NT2/D1 (cell line): ENCODE results near the gene MAGEC3.

Experiments used
- DNase-seq: peaks from one replicate; pipeline ENCODE4 v3.0.0-alpha.2; 2011; ENCODE audit warnings: low read depth, low spot score
- H3K27me3 ChIP-seq: 2 replicates; pipeline ENCODE4 v1.6.0; 2011; ENCODE audit warnings: mild to moderate bottlenecking; ENCODE audit not compliant: insufficient read length, insufficient read depth
- H3K36me3 ChIP-seq: 2 replicates; pipeline ENCODE4 v1.6.1; 2011; ENCODE audit warnings: mild to moderate bottlenecking, low read length, mixed read lengths; ENCODE audit not compliant: insufficient read depth, insufficient read length
- H3K4me1 ChIP-seq: 2 replicates; pipeline ENCODE4 v1.5.1; 2011; ENCODE audit not compliant: insufficient read depth, insufficient read length
- H3K4me3 ChIP-seq: 2 replicates; pipeline ENCODE4 v1.5.1; 2011; ENCODE audit warnings: low read depth; ENCODE audit not compliant: insufficient read length
- H3K9ac ChIP-seq: 2 replicates; pipeline ENCODE4 v1.6.0; 2011; ENCODE audit warnings: low read depth; ENCODE audit not compliant: insufficient read length
- H3K9me3 ChIP-seq: 2 replicates; pipeline ENCODE4 v1.5.1; 2011; ENCODE audit warnings: mild to moderate bottlenecking, low read length; ENCODE audit not compliant: insufficient read depth
- SUZ12 ChIP-seq: IDR thresholded peaks from 2 replicates; pipeline ENCODE4 v1.6.1; 2011; ENCODE audit not compliant: insufficient read length, insufficient read depth; ENCODE audit errors: extremely low read depth
- YY1 ChIP-seq: IDR thresholded peaks from 2 replicates; pipeline ENCODE4 v1.6.1; 2011; ENCODE audit not compliant: insufficient read length, insufficient read depth
- ZNF274 ChIP-seq: IDR thresholded peaks from 2 replicates; pipeline ENCODE4 v1.6.1; 2011; ENCODE audit warnings: mild to moderate bottlenecking, low read depth, low read length

Gene MAGEC3

DNA sequence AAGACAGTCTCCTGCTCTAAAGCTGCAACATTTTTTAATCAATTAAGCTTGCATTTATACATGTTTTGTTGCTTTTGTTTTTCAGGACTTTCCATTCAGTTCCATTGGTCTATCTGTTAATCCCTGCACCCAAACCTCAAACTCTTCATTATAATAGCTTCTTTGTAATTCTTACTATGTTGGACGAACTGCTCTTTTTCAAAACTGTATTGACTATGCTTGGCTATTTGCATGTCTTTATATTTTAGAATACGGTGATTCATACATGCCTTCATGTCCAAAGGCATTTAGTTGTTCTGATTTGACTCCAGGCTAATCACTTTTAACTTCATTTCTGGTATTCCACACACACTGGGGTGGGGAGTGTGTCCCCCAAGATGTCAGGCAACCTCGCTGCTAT is 79.7 kb downstream of the MAGEC3 start:
- TF ChIP-seq ZNF274 (no peak), SUZ12 (no peak)
- Histone ChIP-seq H3K9me3 (no peaks in the 10 kb centered on the region), H3K9ac (no peak overlapping the region), H3K27me3 (no peaks in the 10 kb centered on the region), H3K36me3 (no peaks in the 10 kb centered on the region), H3K4me3 (no peak overlapping the region), H3K4me1 (no peaks in the 10 kb centered on the region)
- no peak for DNase-seq

DNA sequence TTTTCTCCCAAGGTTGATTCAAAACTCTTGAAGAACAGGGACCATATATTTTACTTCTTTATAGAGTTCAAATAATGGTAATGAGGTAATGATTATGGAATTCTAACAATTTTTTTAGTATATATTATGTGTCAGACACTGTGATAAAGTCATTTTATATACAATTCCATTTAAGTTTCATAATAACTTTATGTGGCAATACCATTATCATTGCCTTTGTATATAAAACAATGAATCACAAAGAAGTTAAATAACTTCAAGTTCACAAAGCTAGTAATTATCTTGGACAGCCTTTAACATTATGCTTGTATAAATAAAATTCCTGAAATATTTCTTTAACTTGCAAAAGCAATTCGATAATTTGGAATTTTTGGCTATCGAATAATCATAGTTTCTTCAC is 86.2 kb downstream of the MAGEC3 start:
- Histone ChIP-seq H3K9ac (no peak overlapping the region), H3K36me3 (no peaks in the 10 kb centered on the region), H3K9me3 (no peaks in the 10 kb centered on the region), H3K27me3 (no peaks in the 10 kb centered on the region), H3K4me3 (no peak overlapping the region), H3K4me1 (no peaks in the 10 kb centered on the region)
- no peak for TF ChIP-seq ZNF274
- TF ChIP-seq YY1: no peak
- TF ChIP-seq SUZ12: no peak
- no peak for DNase-seq

DNA sequence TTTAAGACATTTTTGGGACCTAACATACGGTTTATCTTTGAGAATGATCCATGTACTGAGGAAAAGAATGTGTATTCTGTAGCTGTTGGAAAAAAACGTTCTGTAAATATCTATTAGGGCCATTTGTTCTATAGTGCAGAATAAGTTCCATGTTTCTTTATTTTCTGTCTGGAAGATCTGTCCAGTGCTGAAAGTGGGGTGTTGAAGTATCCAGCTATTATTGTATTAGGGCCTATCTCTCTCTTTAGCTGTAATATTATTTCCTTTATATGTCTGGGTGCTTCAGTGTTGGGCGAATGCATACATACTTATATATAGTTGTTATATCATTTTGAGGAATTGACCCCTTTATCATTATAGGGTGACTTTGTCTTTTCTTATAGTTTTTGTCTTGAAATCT is 90.3 kb downstream of the MAGEC3 start:
- Histone ChIP-seq H3K4me3 (no peak overlapping the region), H3K4me1 (no peaks in the 10 kb centered on the region), H3K36me3 (no peaks in the 10 kb centered on the region), H3K9ac (no peak overlapping the region), H3K9me3 (no peaks in the 10 kb centered on the region), H3K27me3 (no peaks in the 10 kb centered on the region)
- no peak for DNase-seq
- TF ChIP-seq SUZ12: no peak

DNA sequence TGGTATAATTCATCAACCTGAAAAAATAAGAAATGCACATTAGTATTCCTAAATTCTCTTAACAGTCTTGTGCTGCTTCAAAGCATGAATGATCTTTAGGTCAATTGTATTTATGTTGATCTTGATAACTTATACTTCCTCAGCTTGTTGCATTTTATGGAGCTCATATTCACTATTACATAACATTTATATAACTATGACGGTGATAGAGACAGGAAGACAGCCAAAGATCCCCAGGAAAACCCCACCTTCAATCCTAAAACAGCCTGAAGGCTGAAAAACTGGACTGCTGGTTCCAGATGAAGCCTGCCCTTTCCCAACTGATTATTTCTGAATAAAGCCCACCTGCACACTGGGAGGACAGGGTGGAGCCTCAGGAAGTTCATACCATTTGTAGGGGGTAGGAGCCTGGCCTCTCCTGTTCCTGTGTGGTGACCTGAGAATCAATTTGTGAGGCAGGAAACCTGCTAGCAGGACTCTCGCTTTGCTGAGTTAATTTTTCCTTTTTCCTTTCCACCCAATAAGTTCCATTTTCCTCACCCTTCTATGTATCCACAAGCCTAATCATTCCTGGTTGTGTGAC is 96.0 kb downstream of the MAGEC3 start:
- H3K4me1 ChIP-seq: no peaks in the 10 kb centered on the region
- TF ChIP-seq SUZ12: no peak
- no peaks in the 10 kb centered on the region for H3K27me3 ChIP-seq

DNA sequence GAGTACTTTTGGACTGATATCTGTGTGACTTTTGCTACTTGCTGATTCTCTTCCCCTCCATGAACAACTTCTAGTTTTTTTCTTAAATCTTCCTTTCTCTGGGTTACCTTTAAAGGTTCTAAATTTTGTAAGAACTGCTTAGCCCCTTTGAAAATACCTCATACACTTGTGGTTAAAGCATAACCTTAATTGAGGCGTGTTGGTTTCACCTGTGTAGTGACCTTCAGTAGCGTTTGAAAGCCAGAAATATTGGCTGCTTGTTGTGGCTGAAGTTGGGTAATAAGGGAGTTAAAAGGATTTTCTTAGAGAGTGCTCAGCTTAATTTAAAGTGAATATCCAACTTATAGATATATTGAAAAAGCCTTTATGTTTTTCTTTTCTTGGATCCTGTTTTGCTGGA is 97.5 kb downstream of the MAGEC3 start:
- no peak overlapping the region for H3K9ac ChIP-seq
- no peak for DNase-seq
- no peaks in the 10 kb centered on the region for H3K9me3 ChIP-seq
- no peaks in the 10 kb centered on the region for H3K4me1 ChIP-seq
- TF ChIP-seq SUZ12: no peak
- no peak for TF ChIP-seq YY1
- no peak for TF ChIP-seq ZNF274
- H3K27me3 ChIP-seq: no peaks in the 10 kb centered on the region
- no peaks in the 10 kb centered on the region for H3K36me3 ChIP-seq
- no peak overlapping the region for H3K4me3 ChIP-seq

More for the DNA sequence above, 96.0 kb downstream of the MAGEC3 start:
- DNase-seq: no peak
- H3K4me3 ChIP-seq: no peak overlapping the region
- no peaks in the 10 kb centered on the region for H3K36me3 ChIP-seq
- no peak overlapping the region for H3K9ac ChIP-seq
- no peaks in the 10 kb centered on the region for H3K9me3 ChIP-seq

DNA sequence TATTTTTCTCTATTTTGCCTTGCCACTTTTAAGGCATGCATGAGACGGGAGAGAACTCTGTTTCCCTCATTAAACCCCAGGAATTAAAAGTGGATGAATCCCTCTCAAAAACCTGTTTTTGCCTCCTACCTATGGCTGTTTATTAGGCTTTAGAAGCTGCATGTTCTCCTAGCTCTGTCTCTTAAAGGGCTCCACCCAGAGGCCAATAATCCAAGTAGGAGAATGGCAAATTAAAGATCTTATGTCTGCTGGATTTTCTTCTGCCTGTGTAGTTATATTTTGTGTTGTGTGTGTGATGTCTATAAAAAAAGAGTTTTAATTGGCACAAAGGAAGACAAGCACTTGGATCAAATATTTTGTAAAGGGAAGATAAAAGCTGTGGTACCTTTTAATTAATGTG is 98.0 kb downstream of the MAGEC3 start:
- H3K4me1 ChIP-seq: no peaks in the 10 kb centered on the region
- H3K9me3 ChIP-seq: no peaks in the 10 kb centered on the region
- H3K4me3 ChIP-seq: no peak overlapping the region
- no peaks in the 10 kb centered on the region for H3K27me3 ChIP-seq
- no peaks in the 10 kb centered on the region for H3K36me3 ChIP-seq
- no peak for TF ChIP-seq YY1
- no peak for TF ChIP-seq ZNF274
- TF ChIP-seq SUZ12: no peak
- no peak overlapping the region for H3K9ac ChIP-seq
- no peak for DNase-seq

DNA sequence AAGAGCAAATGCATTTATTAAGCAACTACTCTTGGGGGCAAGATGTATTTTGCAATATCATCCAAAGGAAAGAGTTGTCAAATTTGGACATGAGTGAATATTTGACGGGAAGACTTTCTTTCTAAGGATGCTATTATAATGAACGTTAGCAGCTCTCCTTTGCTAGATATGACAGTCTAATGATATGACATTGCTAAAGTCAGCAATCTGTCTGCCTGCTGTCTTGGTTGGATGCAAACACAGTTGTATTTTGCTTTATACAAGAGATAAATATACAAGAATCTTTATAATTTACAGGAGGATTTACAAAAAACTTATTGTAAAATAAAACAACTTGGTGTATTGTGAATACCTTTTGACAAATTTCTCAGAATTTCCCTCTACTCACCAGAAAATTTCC is 103.1 kb downstream of the MAGEC3 start:
- Histone ChIP-seq H3K27me3 (no peaks in the 10 kb centered on the region), H3K9ac (no peak overlapping the region), H3K4me3 (no peak overlapping the region), H3K4me1 (no peaks in the 10 kb centered on the region), H3K36me3 (no peaks in the 10 kb centered on the region), H3K9me3 (no peaks in the 10 kb centered on the region)
- TF ChIP-seq ZNF274: no peak
- no peak for TF ChIP-seq YY1
- no peak for TF ChIP-seq SUZ12
- no peak for DNase-seq

DNA sequence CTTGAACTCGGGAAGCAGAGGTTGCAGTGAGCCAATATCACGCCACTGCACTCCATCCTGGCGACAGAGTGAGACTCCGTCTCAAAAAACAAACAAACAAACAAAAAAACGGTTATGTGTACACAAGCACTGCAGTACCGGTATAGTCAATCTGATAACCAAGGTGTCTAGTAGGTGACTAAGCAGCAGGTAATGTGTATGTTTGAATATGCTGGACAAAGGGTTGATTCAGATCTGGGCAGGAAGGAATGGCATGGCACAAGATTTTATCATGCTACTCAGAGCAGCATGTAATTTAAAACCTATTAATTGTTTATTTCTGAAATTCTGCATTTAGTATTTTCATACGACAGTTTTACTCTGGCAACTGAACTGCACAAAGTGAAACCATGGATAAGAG is 107.3 kb downstream of the MAGEC3 start:
- H3K4me3 ChIP-seq: no peak overlapping the region
- no peaks in the 10 kb centered on the region for H3K27me3 ChIP-seq
- TF ChIP-seq YY1 (no peak), SUZ12 (no peak), ZNF274 (no peak)
- no peak overlapping the region for H3K9ac ChIP-seq
- DNase-seq: no peak
- no peaks in the 10 kb centered on the region for H3K4me1 ChIP-seq
- no peaks in the 10 kb centered on the region for H3K9me3 ChIP-seq
- no peaks in the 10 kb centered on the region for H3K36me3 ChIP-seq
